SK-N-SH treated with all-trans-retinoic acid at 6 μM for 48 hours (cell line): ENCODE measurements around the gene PLCB4.

ENCODE experiments used
- ARNTL ChIP-seq: fragments of 450-650 bp; formaldehyde crosslinking; IDR thresholded peaks from 2 replicates; pipeline ENCODE4 v1.5.0; 2020; ENCODE audit warnings: low read depth, mild to moderate bottlenecking, moderate library complexity, borderline replicate concordance
- ZNF565 ChIP-seq: fragments of 450-650 bp; formaldehyde crosslinking; conservative IDR thresholded peaks from 2 replicates; pipeline ENCODE4 v1.5.0; 2020; ENCODE audit warnings: low read depth, mild to moderate bottlenecking, moderate library complexity

DNA sequence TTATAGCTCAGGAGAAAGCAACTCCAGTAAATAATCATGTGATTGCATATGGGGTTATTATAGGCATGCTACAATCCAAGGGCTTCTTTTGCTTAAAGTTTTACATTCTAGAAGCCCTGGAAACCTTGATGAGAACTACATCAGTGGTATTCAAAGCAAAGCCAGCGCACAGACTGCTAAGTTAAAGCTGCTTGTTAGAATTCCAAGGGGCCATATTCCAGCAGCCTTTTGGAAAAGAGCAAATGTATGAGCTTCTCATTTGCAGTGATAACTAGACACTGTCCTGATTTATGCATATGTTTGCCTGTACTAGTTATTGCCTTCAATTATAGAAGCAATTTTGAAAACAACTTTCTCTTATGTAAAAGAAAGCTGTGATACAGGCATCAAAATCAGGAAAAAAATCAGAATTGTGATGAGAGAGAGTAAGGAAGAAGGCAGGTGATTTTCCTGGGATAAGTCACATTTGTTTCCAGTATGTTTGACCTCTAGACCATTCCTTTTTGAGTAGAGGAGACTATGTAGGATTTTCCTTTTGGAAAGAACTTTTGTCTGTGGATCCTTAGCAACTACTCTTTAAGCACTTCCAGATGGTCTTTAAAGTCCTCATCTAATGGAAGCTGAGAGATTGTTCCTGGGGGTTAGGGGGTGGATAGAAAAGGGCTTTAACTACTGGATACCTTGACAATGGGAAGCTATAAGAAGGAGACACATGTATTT lies 159.2 kb downstream of the PLCB4 start:
- TF ChIP-seq ZNF565 (CRISPR knock-in tag) (no peak), ARNTL (CRISPR knock-in tag) (no peak)
